ENCODE data around the gene CPEB2. TPM values are rescaled to one million over a fixed set of nuclear protein-coding genes. Genes with fewer than 3 reads are reported as not detected.

Gene CPEB2
- total and polyA plus RNA-seq, 9 donors: 2.8 to 6.7 (median 5.3) TPM

GRCh38 chr4:14990484-14990883 is 11.8 kb upstream of the CPEB2 start:
- Histone ChIP-seq H3K4me3 (ENCODE audit: low read length) (no peak overlapping the region), H3K36me3 (ENCODE audit: control insufficient read depth, insufficient read depth, low read length) (no peaks in the 10 kb centered on the region), H3K4me1 (ENCODE audit: control insufficient read depth, insufficient read depth, low read length) (no peaks in the 10 kb centered on the region), H3K9me3 (replicated peaks; ENCODE audit: control insufficient read depth, low read depth, low read length) (no peaks in the 10 kb centered on the region), H3K27me3 (ENCODE audit: control insufficient read depth, insufficient read depth, low read length) (no peaks in the 10 kb centered on the region), H3K27ac (ENCODE audit: low read length) (no peak overlapping the region)
- WGBS (ENCODE audit: insufficient coverage): no CpG with 5 or more reads among the region's 1 CpG
- DNase-seq: no peak

DNA sequence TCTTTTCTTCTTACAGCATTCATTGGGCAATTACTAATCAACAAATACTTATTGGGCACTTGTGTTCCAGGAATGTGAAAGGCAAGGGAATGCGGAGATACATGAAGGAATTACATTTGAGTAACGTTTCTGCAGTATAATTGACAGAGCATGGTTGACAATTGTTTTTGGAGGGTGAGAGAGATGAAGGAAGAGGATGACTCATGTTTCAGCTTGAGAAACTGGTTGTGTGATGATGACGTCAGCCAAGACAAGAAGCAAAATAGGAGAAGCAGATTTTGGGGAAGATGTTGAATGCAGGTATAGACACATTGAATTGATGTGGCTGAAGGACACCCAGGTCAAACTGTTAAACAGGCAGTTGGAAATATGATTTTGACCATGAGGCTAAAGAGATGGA is 8.0 kb upstream of the CPEB2 start:
- H3K4me3 ChIP-seq (ENCODE audit: low read length): no peak overlapping the region
- H3K4me1 ChIP-seq (ENCODE audit: control insufficient read depth, insufficient read depth, low read length): no peaks in the 10 kb centered on the region
- 69% methylated on average over 3 of the region's 3 CpGs for WGBS (ENCODE audit: insufficient coverage)

DNA sequence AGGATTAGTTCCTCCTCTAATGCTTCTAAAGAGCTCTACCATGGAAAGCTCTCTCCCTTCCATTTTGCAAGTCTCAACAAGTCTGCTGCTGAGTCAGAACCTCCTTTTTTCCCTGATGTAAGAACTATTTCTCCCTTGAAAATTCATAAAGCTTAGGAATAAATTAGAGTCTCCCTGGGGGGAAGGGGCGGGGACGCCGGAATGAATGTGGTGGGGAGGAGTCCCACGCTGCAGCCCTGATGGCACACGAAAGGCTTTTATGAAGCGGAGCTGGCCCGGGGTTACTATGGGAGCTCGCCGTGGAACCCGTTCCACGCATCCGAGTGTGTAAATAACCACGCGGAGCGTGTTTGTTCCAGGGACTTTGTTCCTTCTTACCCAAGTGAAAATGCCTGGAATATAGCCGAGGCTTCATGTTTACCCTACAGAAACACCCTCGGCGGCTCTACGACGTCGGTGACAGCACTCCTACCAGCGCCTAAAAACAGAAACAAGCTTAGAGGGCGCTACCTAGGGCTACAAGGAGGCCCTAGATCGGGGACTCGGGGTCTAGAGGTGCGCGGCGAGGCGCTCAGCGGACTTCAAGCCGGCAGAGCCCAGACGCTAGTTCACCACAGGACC is 923 bp upstream of the CPEB2 start:
- WGBS (ENCODE audit: insufficient coverage): 0% methylated on average over 32 of the region's 32 CpGs
- Histone ChIP-seq H3K27ac (ENCODE audit: low read length) (peak overlapping the region; percentile 95), H3K36me3 (ENCODE audit: control insufficient read depth, insufficient read depth, low read length) (no peaks in the 10 kb centered on the region), H3K4me1 (ENCODE audit: control insufficient read depth, insufficient read depth, low read length) (peaks cover 8% of the 10 kb centered on the region), H3K9me3 (replicated peaks; ENCODE audit: control insufficient read depth, low read depth, low read length) (no peaks in the 10 kb centered on the region), H3K4me3 (ENCODE audit: low read length) (peak overlapping the region; percentile 82), H3K27me3 (ENCODE audit: control insufficient read depth, insufficient read depth, low read length) (peaks cover 23% of the 10 kb centered on the region)
- DNase-seq: peak; percentile 82

More for the DNA sequence above, 8.0 kb upstream of the CPEB2 start:
- DNase-seq: no peak
- H3K36me3 ChIP-seq (ENCODE audit: control insufficient read depth, insufficient read depth, low read length): no peaks in the 10 kb centered on the region
- H3K9me3 ChIP-seq (replicated peaks; ENCODE audit: control insufficient read depth, low read depth, low read length): no peaks in the 10 kb centered on the region
- no peak overlapping the region for H3K27ac ChIP-seq (ENCODE audit: low read length)
- peaks cover 2% of the 10 kb centered on the region for H3K27me3 ChIP-seq (ENCODE audit: control insufficient read depth, insufficient read depth, low read length)

GRCh38 chr4:15002659-15003400 is 549 bp downstream of the CPEB2 start:
- H3K27ac ChIP-seq (ENCODE audit: low read length): peak overlapping the region; percentile 99
- DNase-seq: peak; percentile 85
- H3K36me3 ChIP-seq (ENCODE audit: control insufficient read depth, insufficient read depth, low read length): no peaks in the 10 kb centered on the region
- peaks cover 25% of the 10 kb centered on the region for H3K27me3 ChIP-seq (ENCODE audit: control insufficient read depth, insufficient read depth, low read length)
- 0% methylated on average over 68 of the region's 74 CpGs for whole genome bisulfite sequencing (ENCODE audit: insufficient coverage)
- H3K9me3 ChIP-seq (replicated peaks; ENCODE audit: control insufficient read depth, low read depth, low read length): no peaks in the 10 kb centered on the region
- peak overlapping the region; percentile 92 for H3K4me3 ChIP-seq (ENCODE audit: low read length)
- H3K4me1 ChIP-seq (ENCODE audit: control insufficient read depth, insufficient read depth, low read length): peaks cover 8% of the 10 kb centered on the region

DNA sequence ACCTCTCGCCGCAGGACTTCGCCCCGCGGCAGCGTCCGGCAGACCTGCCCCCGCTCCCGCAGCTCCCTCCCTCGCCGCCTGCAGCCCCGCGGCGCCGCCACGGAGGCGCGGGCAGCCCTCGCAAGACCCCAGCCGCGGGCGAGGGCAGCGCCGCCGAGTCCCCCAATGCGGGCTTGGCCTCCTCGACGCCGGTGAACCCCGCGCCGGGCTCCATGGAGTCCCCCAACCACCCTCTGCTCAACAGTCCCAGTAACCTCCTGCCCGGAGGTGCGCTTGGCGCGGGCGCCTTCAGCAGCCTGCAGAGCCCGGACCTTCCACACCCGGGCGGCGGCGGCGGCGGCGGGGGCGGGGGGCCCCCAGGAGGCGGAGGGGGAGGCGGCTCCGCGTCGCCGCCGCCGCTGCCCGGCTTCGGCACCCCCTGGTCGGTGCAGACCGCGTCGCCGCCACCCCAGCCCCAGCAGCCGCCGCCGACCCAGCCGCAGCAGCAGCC is 1.2 kb downstream of the CPEB2 start:
- peak overlapping the region; percentile 92 for H3K4me3 ChIP-seq (ENCODE audit: low read length)
- H3K9me3 ChIP-seq (replicated peaks; ENCODE audit: control insufficient read depth, low read depth, low read length): no peaks in the 10 kb centered on the region
- peaks cover 8% of the 10 kb centered on the region for H3K4me1 ChIP-seq (ENCODE audit: control insufficient read depth, insufficient read depth, low read length)
- under 1% methylated on average over 59 of the region's 65 CpGs for WGBS (ENCODE audit: insufficient coverage)
- peaks cover 25% of the 10 kb centered on the region for H3K27me3 ChIP-seq (ENCODE audit: control insufficient read depth, insufficient read depth, low read length)
- DNase-seq: peak; percentile 39
- peak overlapping the region; percentile 99 for H3K27ac ChIP-seq (ENCODE audit: low read length)
- H3K36me3 ChIP-seq (ENCODE audit: control insufficient read depth, insufficient read depth, low read length): no peaks in the 10 kb centered on the region

DNA sequence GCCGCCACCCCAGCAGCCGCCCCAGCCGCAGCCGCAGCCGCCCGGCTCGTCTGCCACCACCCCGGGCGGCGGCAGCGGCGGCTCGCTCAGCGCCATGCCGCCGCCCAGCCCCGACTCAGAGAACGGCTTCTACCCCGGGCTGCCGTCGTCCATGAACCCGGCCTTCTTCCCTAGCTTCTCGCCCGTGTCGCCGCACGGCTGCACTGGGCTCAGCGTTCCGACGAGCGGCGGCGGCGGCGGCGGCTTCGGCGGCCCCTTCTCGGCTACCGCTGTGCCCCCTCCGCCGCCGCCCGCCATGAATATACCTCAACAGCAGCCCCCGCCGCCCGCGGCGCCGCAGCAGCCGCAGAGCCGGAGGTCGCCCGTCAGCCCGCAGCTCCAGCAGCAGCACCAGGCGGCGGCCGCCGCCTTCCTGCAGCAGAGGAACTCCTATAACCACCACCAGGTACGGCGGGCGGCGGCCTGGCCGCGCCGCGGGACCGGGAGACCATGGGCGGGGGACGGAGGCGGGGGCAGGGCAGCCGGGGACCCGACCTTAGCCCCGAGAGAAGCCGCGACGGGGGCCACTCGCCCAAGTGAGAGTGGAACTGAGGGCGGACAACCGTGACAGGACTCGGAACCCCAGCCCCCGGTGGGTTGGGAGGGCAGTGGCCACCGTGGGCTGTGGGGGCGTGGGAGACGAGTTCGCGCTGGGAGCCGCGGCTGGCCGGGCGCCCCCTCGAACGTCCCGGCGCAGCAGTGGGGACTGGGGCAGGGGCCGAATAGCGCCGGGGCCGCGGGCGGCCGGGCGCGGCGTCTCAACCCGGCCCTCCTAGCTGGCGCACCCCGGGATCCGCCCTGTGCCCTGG is 1.8 kb downstream of the CPEB2 start:
- no peaks in the 10 kb centered on the region for H3K36me3 ChIP-seq (ENCODE audit: control insufficient read depth, insufficient read depth, low read length)
- peak overlapping the region; percentile 61 for H3K4me3 ChIP-seq (ENCODE audit: low read length)
- H3K9me3 ChIP-seq (replicated peaks; ENCODE audit: control insufficient read depth, low read depth, low read length): no peaks in the 10 kb centered on the region
- peaks cover 8% of the 10 kb centered on the region for H3K4me1 ChIP-seq (ENCODE audit: control insufficient read depth, insufficient read depth, low read length)
- peak; percentile 28 for DNase-seq
- H3K27ac ChIP-seq (ENCODE audit: low read length): peak overlapping the region; percentile 77
- under 1% methylated on average over 107 of the region's 109 CpGs for WGBS (ENCODE audit: insufficient coverage)
- H3K27me3 ChIP-seq (ENCODE audit: control insufficient read depth, insufficient read depth, low read length): peaks cover 25% of the 10 kb centered on the region

- peak overlapping the region; percentile 79 for H3K27ac ChIP-seq (ENCODE audit: low read length)
- H3K27me3 ChIP-seq (ENCODE audit: control insufficient read depth, insufficient read depth, low read length): peaks cover 22% of the 10 kb centered on the region
Measured at GRCh38 chr4:15004739-15005301, 2.5 kb downstream of the CPEB2 start.

GRCh38 chr4:15005474-15006115 is 3.3 kb downstream of the CPEB2 start:
- no peaks in the 10 kb centered on the region for H3K9me3 ChIP-seq (replicated peaks; ENCODE audit: control insufficient read depth, low read depth, low read length)
- H3K36me3 ChIP-seq (ENCODE audit: control insufficient read depth, insufficient read depth, low read length): no peaks in the 10 kb centered on the region
- peaks cover 8% of the 10 kb centered on the region for H3K4me1 ChIP-seq (ENCODE audit: control insufficient read depth, insufficient read depth, low read length)
- H3K27ac ChIP-seq (ENCODE audit: low read length): peak overlapping the region; percentile 79
- no peak for DNase-seq
- H3K4me3 ChIP-seq (ENCODE audit: low read length): peak overlapping the region; percentile 61
- no CpG with 5 or more reads among the region's 4 CpGs for WGBS (ENCODE audit: insufficient coverage)
- H3K27me3 ChIP-seq (ENCODE audit: control insufficient read depth, insufficient read depth, low read length): peaks cover 22% of the 10 kb centered on the region

More at GRCh38 chr4:15004739-15005301, 2.5 kb downstream of the CPEB2 start:
- Histone ChIP-seq H3K4me3 (ENCODE audit: low read length) (peak overlapping the region; percentile 61), H3K36me3 (ENCODE audit: control insufficient read depth, insufficient read depth, low read length) (no peaks in the 10 kb centered on the region), H3K4me1 (ENCODE audit: control insufficient read depth, insufficient read depth, low read length) (peaks cover 8% of the 10 kb centered on the region), H3K9me3 (replicated peaks; ENCODE audit: control insufficient read depth, low read depth, low read length) (no peaks in the 10 kb centered on the region)
- WGBS (ENCODE audit: insufficient coverage): 0% methylated on average over 37 of the region's 43 CpGs
- peak; percentile 61 for DNase-seq

- Histone ChIP-seq H3K4me1 (ENCODE audit: control insufficient read depth, insufficient read depth, low read length) (peaks cover 5% of the 10 kb centered on the region), H3K4me3 (ENCODE audit: low read length) (no peak overlapping the region), H3K9me3 (replicated peaks; ENCODE audit: control insufficient read depth, low read depth, low read length) (no peaks in the 10 kb centered on the region), H3K27ac (ENCODE audit: low read length) (no peak overlapping the region), H3K27me3 (ENCODE audit: control insufficient read depth, insufficient read depth, low read length) (peaks cover 18% of the 10 kb centered on the region), H3K36me3 (ENCODE audit: control insufficient read depth, insufficient read depth, low read length) (no peaks in the 10 kb centered on the region)
- no peak for DNase-seq
- no CpG with 5 or more reads among the region's 2 CpGs for WGBS (ENCODE audit: insufficient coverage)
Measured at GRCh38 chr4:15006416-15007024, 4.2 kb downstream of the CPEB2 start.

Data from muscle of leg (tissue), 11 donors.